Smooth muscle cell (in vitro differentiated cells): ENCODE results near the gene SLC22A23. TPM values are rescaled to one million over a fixed set of nuclear protein-coding genes. Genes with fewer than 3 reads are reported as not detected.

ENCODE experiments used
- DNase-seq: peaks from one replicate; lab custom pipeline; 2025; ENCODE audit not compliant: unreplicated experiment; lab: John Stamatoyannopoulos, UW
- H2AFZ ChIP-seq: fragments of 200-600 bp; sonication (generic); 2 replicates; pipeline ENCODE4 v1.6.0; 2016; ENCODE audit warnings: antibody characterized with exemption, low read depth, mild to moderate bottlenecking
- H3F3A ChIP-seq: fragments of 200-600 bp; sonication (generic); 2 replicates; pipeline ENCODE4 v1.6.0; 2017; ENCODE audit warnings: antibody characterized with exemption, low read depth
- H3K27ac ChIP-seq: fragments of 200-600 bp; sonication (generic); 2 replicates; pipeline ENCODE4 v1.5.1; 2016; ENCODE audit warnings: low read depth, mild to moderate bottlenecking
- H3K27me3 ChIP-seq: fragments of 200-600 bp; sonication (generic); 2 replicates; pipeline ENCODE4 v1.6.1; 2016; ENCODE audit warnings: low read depth, mild to moderate bottlenecking
- H3K36me3 ChIP-seq: fragments of 200-600 bp; sonication (generic); 2 replicates; pipeline ENCODE4 v1.5.1; 2016; ENCODE audit warnings: low read depth
- H3K4me1 ChIP-seq: fragments of 200-600 bp; sonication (generic); 2 replicates; pipeline ENCODE4 v1.5.1; 2016; ENCODE audit warnings: low read depth
- H3K4me2 ChIP-seq: fragments of 200-600 bp; sonication (generic); 2 replicates; pipeline ENCODE4 v1.6.0; 2016; ENCODE audit warnings: mild to moderate bottlenecking
- H3K4me3 ChIP-seq: fragments of 200-600 bp; sonication (generic); 2 replicates; pipeline ENCODE4 v1.5.1; 2016; ENCODE audit warnings: mild to moderate bottlenecking
- H3K79me2 ChIP-seq: fragments of 200-600 bp; sonication (generic); 2 replicates; pipeline ENCODE4 v1.6.0; 2016; ENCODE audit warnings: low read depth, mild to moderate bottlenecking
- H3K9ac ChIP-seq: fragments of 200-600 bp; sonication (generic); 2 replicates; pipeline ENCODE4 v1.6.0; 2016; ENCODE audit warnings: low read depth
- H3K9me3 ChIP-seq: fragments of 200-600 bp; sonication (generic); replicated peaks from 2 replicates; pipeline ENCODE4 v1.5.1; 2016; ENCODE audit warnings: low read depth
- H4K20me1 ChIP-seq: fragments of 200-600 bp; sonication (generic); 2 replicates; pipeline ENCODE4 v1.6.0; 2016; ENCODE audit warnings: low read depth
- CTCF ChIP-seq: fragments of 200-600 bp; sonication (generic); IDR thresholded peaks from 2 replicates; pipeline ENCODE4 v1.5.1; 2017; ENCODE audit warnings: borderline replicate concordance, mild to moderate bottlenecking, antibody characterized with exemption; ENCODE audit not compliant: insufficient read depth, poor library complexity, severe bottlenecking
- WGBS: methylation state at CpG from one replicate; pipeline ENCODE4 v1.1.7; 2016; ENCODE audit warnings: low lambda C conversion rate; 5-methylcytosine and 5-hydroxymethylcytosine counted together
- polyA plus RNA-seq: library from polyadenylated mRNA; unstranded; fragments of >200 nt; fragmentation: Nextera tagmentation; extraction: Ambion mirVana; gene quantifications from 2 replicates; pipeline ENCODE4 v1.2.1, GENCODE V29; 2016
- total RNA-seq: library from RNA; depleted of rRNA; stranded (reverse); fragments of >200 nt; gene quantifications from 2 replicates; pipeline ENCODE4 v1.2.3, GENCODE V29; 2014

Gene SLC22A23
- total and polyA plus RNA-seq, 2 experiments from 2014 or later: 1.6 to 3.8 TPM

GRCh38 chr6:3283241-3283640 is 173.6 kb downstream of the SLC22A23 start:
- no peaks in the 10 kb centered on the region for H3K36me3 ChIP-seq
- TF ChIP-seq CTCF: no peak
- 97% methylated on average over 10 of the region's 10 CpGs for WGBS
- DNase-seq: no peak
- no peak overlapping the region for H3K9ac ChIP-seq
- no peak overlapping the region for H3K4me3 ChIP-seq
- H4K20me1 ChIP-seq: peaks cover 17% of the 10 kb centered on the region
- H3F3A ChIP-seq: peaks cover 8% of the 10 kb centered on the region
- H3K79me2 ChIP-seq: no peaks in the 10 kb centered on the region
- no peak overlapping the region for H3K27ac ChIP-seq
- H3K4me1 ChIP-seq: peaks cover 17% of the 10 kb centered on the region
- H3K27me3 ChIP-seq: no peaks in the 10 kb centered on the region
- no peak overlapping the region for H3K4me2 ChIP-seq
- H3K9me3 ChIP-seq: no peaks in the 10 kb centered on the region
- no peak overlapping the region for H2AFZ ChIP-seq

- DNase-seq: no peak
- H3K36me3 ChIP-seq: no peaks in the 10 kb centered on the region
- H3K27ac ChIP-seq: no peak overlapping the region
- H3K9ac ChIP-seq: no peak overlapping the region
- peaks cover 17% of the 10 kb centered on the region for H3K4me1 ChIP-seq
- peaks cover 8% of the 10 kb centered on the region for H3F3A ChIP-seq
- no peak overlapping the region for H3K4me2 ChIP-seq
- no peak overlapping the region for H3K4me3 ChIP-seq
- no peaks in the 10 kb centered on the region for H3K79me2 ChIP-seq
- H3K9me3 ChIP-seq: no peaks in the 10 kb centered on the region
- peaks cover 17% of the 10 kb centered on the region for H4K20me1 ChIP-seq
- 97% methylated on average over 20 of the region's 20 CpGs for WGBS
- H2AFZ ChIP-seq: no peak overlapping the region
- no peaks in the 10 kb centered on the region for H3K27me3 ChIP-seq
- no peak for TF ChIP-seq CTCF
Measured at GRCh38 chr6:3282476-3283236, 174.2 kb downstream of the SLC22A23 start.

GRCh38 chr6:3281631-3282475 is 175.0 kb downstream of the SLC22A23 start:
- peak overlapping the region; percentile 69 for H3K4me2 ChIP-seq
- peak overlapping the region; percentile 8 for H3K27ac ChIP-seq
- no peak for DNase-seq
- no peak overlapping the region for H2AFZ ChIP-seq
- H4K20me1 ChIP-seq: peaks cover 17% of the 10 kb centered on the region
- H3K36me3 ChIP-seq: no peaks in the 10 kb centered on the region
- H3K79me2 ChIP-seq: no peaks in the 10 kb centered on the region
- H3F3A ChIP-seq: peaks cover 8% of the 10 kb centered on the region
- peaks cover 17% of the 10 kb centered on the region for H3K4me1 ChIP-seq
- no peaks in the 10 kb centered on the region for H3K9me3 ChIP-seq
- no peaks in the 10 kb centered on the region for H3K27me3 ChIP-seq
- WGBS: 47% methylated on average over 13 of the region's 13 CpGs
- H3K4me3 ChIP-seq: no peak overlapping the region
- no peak for TF ChIP-seq CTCF
- H3K9ac ChIP-seq: no peak overlapping the region
